Measurements from ENCODE around the gene TEX29. TPM values are rescaled to one million over a fixed set of nuclear protein-coding genes. Genes with fewer than 3 reads are reported as not detected.

TEX29 gene
- total and polyA plus RNA-seq, 2 of the 4 experiments (the other 2 are of a cell fraction) = 0.46 TPM; not detected in 1

DNA sequence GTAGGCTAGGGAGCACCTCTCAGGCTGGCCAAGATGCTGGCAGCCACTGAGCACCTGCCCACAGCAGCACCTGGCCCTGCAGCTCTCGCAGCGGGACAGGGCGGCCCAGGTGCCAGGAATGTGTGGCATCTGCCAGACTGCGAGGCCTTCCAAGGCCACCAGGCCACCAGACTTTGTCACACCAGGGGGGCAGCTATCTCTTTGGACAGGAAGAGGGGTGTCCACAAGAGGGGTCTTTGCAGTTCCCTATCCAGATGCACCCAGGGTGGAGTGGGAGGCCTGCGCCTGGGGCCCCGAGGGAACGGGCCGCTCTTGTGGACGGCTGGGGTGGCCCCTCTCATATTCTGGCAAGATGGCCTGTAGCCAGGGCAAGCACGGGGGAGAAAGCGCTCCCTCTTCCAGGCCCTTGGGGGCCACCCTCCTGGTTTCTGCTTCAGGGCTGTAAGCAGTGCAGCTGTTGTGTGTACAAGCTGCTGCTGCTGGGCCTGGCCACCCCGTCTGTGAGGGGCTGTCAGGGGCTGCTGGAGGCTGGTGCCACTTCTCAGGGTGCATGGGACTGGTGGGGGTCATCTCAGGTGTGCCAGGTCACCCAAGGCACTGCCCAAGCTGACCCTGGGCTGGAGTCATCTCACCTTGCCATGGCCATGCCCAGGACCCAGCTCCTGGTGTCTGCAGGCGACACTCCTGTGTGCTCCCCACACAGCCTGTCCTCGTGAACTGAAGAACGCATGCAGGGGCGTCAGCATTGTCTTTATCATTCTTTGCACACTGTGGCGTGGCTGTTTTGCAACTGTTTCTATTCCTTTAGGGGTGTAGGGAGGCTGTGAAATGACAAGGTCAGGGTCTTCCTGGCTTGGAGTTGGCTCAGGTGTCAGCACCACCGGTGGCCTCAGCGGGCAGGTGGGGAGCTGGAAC lies 1.8 kb downstream of the TEX29 start (continued):
- no peak for TF ChIP-seq USF2 (IDR thresholded peaks at IDR 0.05; ENCODE audit: low read depth, low read length)

GRCh38 chr13:111322916-111323331 lies 2.5 kb downstream of the TEX29 start:
- no peak overlapping the region for H2AFZ ChIP-seq (replicated peaks; ENCODE audit: low read length, poor library complexity)
- intact Hi-C loops (cut with micrococcal nuclease) (no loop called here), in situ Hi-C loops (cut with MboI; ENCODE audit: low sequenced_read_pairs) (no loop called here), dilution Hi-C loops (cut with HindIII; ENCODE audit: low sequenced_read_pairs, unreplicated experiment) (no loop called here)
- ATAC-seq (ENCODE audit: low read depth) (no peak), DNase-seq (no peak)
- H3K14ac ChIP-seq (replicated peaks; ENCODE audit: low read depth, low read length) = no peak overlapping the region
- no peaks in the 10 kb centered on the region for H3K79me1 ChIP-seq (ENCODE audit: low read depth in 1 of 2, low read length in 2 of 2)
- H3K9ac ChIP-seq (ENCODE audit: low read depth, low read length) = no peak overlapping the region
- no CpG with 5 or more reads among the region's 7 CpGs for WGBS, 2 experiments (ENCODE audit: extremely low coverage in 2 of 2, insufficient read length in 1 of 2)
- H3K9me3 ChIP-seq (ENCODE audit: control insufficient read depth, insufficient read depth, low read length) = no peaks in the 10 kb centered on the region
- no peak overlapping the region for H3K23ac ChIP-seq (ENCODE audit: low read depth, low read length)
- H2AK9ac ChIP-seq (replicated peaks; ENCODE audit: low read depth, low read length, poor library complexity) = no peak overlapping the region
- no TSS peak for BruUV-seq (replicated peaks)
- H4K20me1 ChIP-seq (ENCODE audit: insufficient read depth, low read length) = no peaks in the 10 kb centered on the region
- no peak overlapping the region for H2BK120ac ChIP-seq (ENCODE audit: low read depth, low read length)
- no peak overlapping the region for H2BK15ac ChIP-seq (ENCODE audit: low read depth, low read length)
- peaks cover 3% of the 10 kb centered on the region; the same call in 1 of the 2 replicates for H3K27me3 ChIP-seq (ENCODE audit: control insufficient read depth, insufficient read depth, low read length)
- no peak overlapping the region for H3K18ac ChIP-seq (ENCODE audit: low read depth, low read length)
- ChIA-PET POLR2A (ENCODE audit: unreplicated experiment) (no interaction called here), CTCF (no interaction called here)
- H3K56ac ChIP-seq (ENCODE audit: extremely low read depth, insufficient read depth, low read length) = no peak overlapping the region
- H2AK5ac ChIP-seq (ENCODE audit: low read depth, low read length) = no peak overlapping the region
- H3K27ac ChIP-seq (ENCODE audit: insufficient read depth, low read length) = no peak overlapping the region
- H3K4ac ChIP-seq (ENCODE audit: low read depth, low read length) = no peak overlapping the region
- H3K4me2 ChIP-seq (ENCODE audit: low read depth, low read length) = no peak overlapping the region
- no peak for TF ChIP-seq RCOR1 (IDR thresholded peaks at IDR 0.05; ENCODE audit: insufficient replicate concordance, low read length)
- TF ChIP-seq CEBPB (IDR thresholded peaks at IDR 0.05; ENCODE audit: low read depth, low read length) = no peak
- no peak for TF ChIP-seq FOS (IDR thresholded peaks at IDR 0.05; ENCODE audit: low read depth, low read length)
- TF ChIP-seq POLR2A (IDR thresholded peaks at IDR 0.05; ENCODE audit: low read depth, low read length) = no peak
- TF ChIP-seq MXI1 (IDR thresholded peaks at IDR 0.05; ENCODE audit: borderline replicate concordance, low read depth, low read length) = no peak
- no peak for TF ChIP-seq CHD1 (IDR thresholded peaks at IDR 0.05; ENCODE audit: low read depth, low read length)
- no peak overlapping the region for H4K91ac ChIP-seq (ENCODE audit: insufficient read depth, low read depth, low read length)
- H4K8ac ChIP-seq (ENCODE audit: low read depth in 2 of 2, low read length in 2 of 2) = no peak overlapping the region
- H3K4me1 ChIP-seq (ENCODE audit: control insufficient read depth, insufficient read depth, low read length) = no peaks in the 10 kb centered on the region
- H4K5ac ChIP-seq (ENCODE audit: low read depth, low read length) = no peak overlapping the region
- peaks cover 2% of the 10 kb centered on the region; the same call in 1 of the 2 replicates for H3K9me1 ChIP-seq (ENCODE audit: insufficient read depth, low read length)
- H3K4me3 ChIP-seq (ENCODE audit: insufficient read depth, low read depth, low read length) = no peak overlapping the region
- no peaks in the 10 kb centered on the region for H3K36me3 ChIP-seq (ENCODE audit: control insufficient read depth, insufficient read depth, low read length)
- H2BK20ac ChIP-seq (ENCODE audit: low read depth, low read length) = no peak overlapping the region
- no peak overlapping the region for H2BK5ac ChIP-seq (ENCODE audit: low read depth, low read length, poor library complexity, severe bottlenecking)

Measured in IMR-90 (cell line).